Right cardiac atrium (tissue), 5 donors: ENCODE data around the gene PPP2R2B. TPM values are rescaled to one million over a fixed set of nuclear protein-coding genes. Genes with fewer than 3 reads are reported as not detected.

Experiments used
- ATAC-seq, 2 donors: fragments of 200-7000 bp; cut with Tn5 transposase; one replicate each; pipeline versions ENCODE4 v1.8.0 to v1.9.1; 2020; ENCODE audit warnings: moderate library complexity in 2 of 2, mild to moderate bottlenecking in 1 of 2
- DNase-seq, 3 donors: peaks; one replicate each; pipeline ENCODE4 v3.0.0-alpha.2; 2020
- H3K27ac ChIP-seq: one replicate; pipeline ENCODE4 v1.5.1; 2013; ENCODE audit warnings: mild to moderate bottlenecking, low read length, control low read depth, moderate library complexity
- H3K27me3 ChIP-seq: one replicate; pipeline ENCODE4 v1.6.1; 2013; ENCODE audit not compliant: control insufficient read depth, insufficient read depth
- H3K4me1 ChIP-seq: one replicate; pipeline ENCODE4 v1.6.1; 2013; ENCODE audit warnings: low read length; ENCODE audit not compliant: control insufficient read depth, insufficient read depth
- H3K4me3 ChIP-seq: one replicate; pipeline ENCODE4 v1.5.1; 2013; ENCODE audit warnings: low read length, control low read depth
- H3K9me3 ChIP-seq: one replicate; pipeline ENCODE4 v1.6.1; 2013; ENCODE audit warnings: low read length; ENCODE audit not compliant: control insufficient read depth
- WGBS: extraction: QIAGEN DNeasy Blood & Tissue Kit; methylation state at CpG from one replicate; pipeline ENCODE4 v1.1.7; 2013; 5-methylcytosine and 5-hydroxymethylcytosine counted together
- intact Hi-C, 4 donors: fragments of 100-400 bp; cut with DNase I; formaldehyde crosslinking; loops; one replicate each; pipeline versions ENCODE4 v1.11.0 to v1.14.0; 2022 to 2023
- polyA plus RNA-seq: library from polyadenylated mRNA; stranded (reverse); fragments of 200-250 nt; gene quantifications from one replicate; pipeline ENCODE4 v1.2.3, GENCODE V29; 2013
- total RNA-seq, 4 donors: library from RNA; stranded (reverse); fragmentation: NEBNext Ultra II Directional; extraction: Animal tissue kit (Norgen Biotek cat#: 25700); gene quantifications; one replicate each; pipeline ENCODE4 v1.2.1, GENCODE V29; 2021
- donor health status: healthy with polysubstance abuse.
- donor health status: DM: no; HTN: yes; CAD: no.
- donor health status: DM: no; HTN: no; CAD: no.
- donor health status: DM: no; HTN: yes; CAD: no; lungs with severe emphysema.
- donor health status: DM: yes; HTN: yes; CAD: no.

Gene PPP2R2B
- total and polyA plus RNA-seq, 5 donors, result 3.0 to 9.0 (median 3.5) TPM

- no peaks in the 10 kb centered on the region for H3K27me3 ChIP-seq
- intact Hi-C loops, result no loop called here
- no peak overlapping the region for H3K27ac ChIP-seq
- H3K9me3 ChIP-seq, result no peaks in the 10 kb centered on the region
- no peak overlapping the region for H3K4me3 ChIP-seq
- DNase-seq, result no peak
- 45% methylated on average over 3 of the region's 3 CpGs for WGBS
- ATAC-seq, result no peak
- no peaks in the 10 kb centered on the region for H3K4me1 ChIP-seq
Observed at GRCh38 chr5:146888351-146888978, 9.9 kb upstream of the PPP2R2B start.

- Histone ChIP-seq H3K9me3 (no peaks in the 10 kb centered on the region), H3K4me1 (no peaks in the 10 kb centered on the region), H3K27ac (no peak overlapping the region), H3K4me3 (no peak overlapping the region), H3K27me3 (no peaks in the 10 kb centered on the region)
- intact Hi-C loops, result no loop called here
- no peak for ATAC-seq
- 88% methylated on average over 5 of the region's 5 CpGs for WGBS
- DNase-seq, result no peak
Observed at GRCh38 chr5:146884066-146884626, 5.6 kb upstream of the PPP2R2B start.

GRCh38 chr5:146883511-146883910 lies 5.0 kb upstream of the PPP2R2B start:
- intact Hi-C loops, result no loop called here
- Histone ChIP-seq H3K9me3 (no peaks in the 10 kb centered on the region), H3K4me1 (no peaks in the 10 kb centered on the region), H3K27ac (no peak overlapping the region), H3K4me3 (no peak overlapping the region), H3K27me3 (no peaks in the 10 kb centered on the region)
- WGBS, result 73% methylated on average over 2 of the region's 2 CpGs
- DNase-seq (no peak), ATAC-seq (no peak)

- Histone ChIP-seq H3K9me3 (no peaks in the 10 kb centered on the region), H3K4me3 (no peak overlapping the region), H3K27me3 (no peaks in the 10 kb centered on the region), H3K27ac (no peak overlapping the region), H3K4me1 (no peaks in the 10 kb centered on the region)
- DNase-seq (no peak), ATAC-seq (no peak)
- WGBS, result 59% methylated on average over 7 of the region's 7 CpGs
- intact Hi-C loops, result no loop called here
Observed at GRCh38 chr5:146880966-146881365, 2.4 kb upstream of the PPP2R2B start.

- Histone ChIP-seq H3K27ac (no peak overlapping the region), H3K4me3 (peak overlapping the region; percentile 62), H3K4me1 (no peaks in the 10 kb centered on the region), H3K27me3 (no peaks in the 10 kb centered on the region), H3K9me3 (no peaks in the 10 kb centered on the region)
- intact Hi-C loops, result no loop called here
- under 1% methylated on average over 59 of the region's 59 CpGs for WGBS
- ATAC-seq, result peak; percentile 52 to 64
- DNase-seq, result peak in 2 of 3 donors; percentile 48 to 68
Observed at GRCh38 chr5:146877783-146878475, 628 bp downstream of the PPP2R2B start.

- DNase-seq (no peak), ATAC-seq (no peak)
- H3K27me3 ChIP-seq, result no peaks in the 10 kb centered on the region
- WGBS, result 10% methylated on average over 14 of the region's 14 CpGs
- H3K4me3 ChIP-seq, result peak overlapping the region; percentile 62
- no peaks in the 10 kb centered on the region for H3K4me1 ChIP-seq
- H3K9me3 ChIP-seq, result no peaks in the 10 kb centered on the region
- intact Hi-C loops, result no loop called here
- H3K27ac ChIP-seq, result no peak overlapping the region
Observed at GRCh38 chr5:146877178-146877681, 1.3 kb downstream of the PPP2R2B start.

- WGBS, result 92% methylated on average over 7 of the region's 7 CpGs
- no peak overlapping the region for H3K27ac ChIP-seq
- intact Hi-C loops, result no loop called here
- DNase-seq (no peak), ATAC-seq (no peak)
- H3K9me3 ChIP-seq, result no peaks in the 10 kb centered on the region
- no peaks in the 10 kb centered on the region for H3K4me1 ChIP-seq
- H3K4me3 ChIP-seq, result no peak overlapping the region
- no peaks in the 10 kb centered on the region for H3K27me3 ChIP-seq
Observed at GRCh38 chr5:146873186-146873917, 5.2 kb downstream of the PPP2R2B start.

GRCh38 chr5:146872188-146872587 lies 6.4 kb downstream of the PPP2R2B start:
- H3K4me3 ChIP-seq, result no peak overlapping the region
- ATAC-seq (no peak), DNase-seq (no peak)
- H3K27ac ChIP-seq, result no peak overlapping the region
- 57% methylated on average over 1 of the region's 1 CpG for WGBS
- H3K9me3 ChIP-seq, result no peaks in the 10 kb centered on the region
- no peaks in the 10 kb centered on the region for H3K27me3 ChIP-seq
- intact Hi-C loops, result no loop called here
- H3K4me1 ChIP-seq, result no peaks in the 10 kb centered on the region

- no peaks in the 10 kb centered on the region for H3K9me3 ChIP-seq
- H3K27ac ChIP-seq, result no peak overlapping the region
- intact Hi-C loops, result no loop called here
- ATAC-seq, result no peak
- H3K4me3 ChIP-seq, result no peak overlapping the region
- no peaks in the 10 kb centered on the region for H3K27me3 ChIP-seq
- DNase-seq, result no peak
- H3K4me1 ChIP-seq, result no peaks in the 10 kb centered on the region
- WGBS, result 40% methylated on average over 1 of the region's 1 CpG
Observed at GRCh38 chr5:146867996-146868708, 10.4 kb downstream of the PPP2R2B start.

- 83% methylated on average over 2 of the region's 2 CpGs for WGBS
- ATAC-seq (no peak), DNase-seq (no peak)
- Histone ChIP-seq H3K27ac (no peak overlapping the region), H3K9me3 (no peaks in the 10 kb centered on the region), H3K27me3 (no peaks in the 10 kb centered on the region), H3K4me1 (no peaks in the 10 kb centered on the region), H3K4me3 (no peak overlapping the region)
- intact Hi-C loops, result no loop called here
Observed at GRCh38 chr5:146866263-146866662, 12.3 kb downstream of the PPP2R2B start.
